HG02642 (cell line): Measurements from ENCODE around the gene PDE6B.
"Not testable (repeated sequence)": the region's sequence is repeated elsewhere in the genome, so short reads cannot be mapped to it uniquely, and the experiment has no call there.

Experiments used
- ATAC-seq: cut with Tn5 transposase; IDR thresholded peaks from one replicate; pipeline ENCODE4 v1.9.1; 2021; ENCODE audit warnings: mild to moderate bottlenecking; ENCODE audit not compliant: unreplicated experiment, poor library complexity

PDE6B gene

GRCh38 chr4:624705-625590 lies at the start of gene PDE6B:
PDE6B (plus strand) TSS chr4:625573; CDS start chr4:625627, 54 bp downstream.
- ATAC-seq: no peak

- ATAC-seq: no peak
Measured at GRCh38 chr4:576245-576821, 49.0 kb upstream of the PDE6B start, which contains the start of gene TMEM271. TMEM271 (minus strand) TSS chr4:576295; CDS start chr4:576062, 233 bp downstream.

- ATAC-seq: no peak
Measured at GRCh38 chr4:576991-577498, 48.3 kb upstream of the PDE6B start.

DNA sequence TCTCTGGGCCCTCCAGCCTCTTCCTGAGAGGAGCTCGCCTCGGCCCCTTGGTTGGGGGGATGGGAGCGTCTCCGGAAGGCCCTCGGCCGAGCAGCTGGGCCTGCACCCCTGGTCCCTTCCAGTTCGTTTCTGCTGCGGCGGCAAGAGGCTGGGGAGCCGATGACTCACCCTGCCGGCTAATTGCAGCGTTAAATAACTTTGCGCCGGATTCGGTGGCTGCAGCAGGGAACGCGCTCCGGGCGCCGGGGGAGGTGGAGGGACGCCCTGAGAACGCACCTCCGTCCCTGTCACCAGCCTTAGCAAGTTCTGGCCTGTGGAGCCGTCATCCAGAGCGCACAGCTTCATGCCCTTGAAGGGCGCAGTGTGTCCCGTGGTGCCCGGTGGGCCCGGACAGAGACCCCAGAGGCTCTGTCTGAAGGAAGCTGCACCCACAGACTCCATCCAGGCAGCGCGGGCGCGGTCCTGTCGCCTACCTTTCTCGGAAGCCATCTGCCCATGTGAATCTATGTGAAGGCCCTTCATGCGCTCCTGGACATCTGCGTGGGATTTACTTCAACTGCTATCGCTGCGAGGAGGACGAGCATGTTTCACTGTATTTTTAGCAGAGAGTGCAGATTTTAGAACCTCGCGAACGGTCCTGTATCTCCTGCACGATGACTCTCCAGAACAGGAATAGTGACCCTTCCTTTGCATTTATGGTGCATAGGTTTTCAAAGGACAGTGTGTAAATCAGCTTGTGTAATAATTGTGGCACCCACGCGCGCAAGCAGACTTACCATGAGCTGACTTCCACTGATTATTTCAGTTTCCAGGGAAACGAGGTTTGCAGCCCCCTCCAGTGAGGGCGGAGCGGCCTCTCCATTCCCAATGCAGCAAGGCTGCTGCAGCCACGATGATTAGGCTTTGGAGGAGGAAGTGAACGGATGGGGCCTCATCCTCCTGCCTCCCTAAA lies 47.6 kb upstream of the PDE6B start:
- no peak for ATAC-seq

DNA sequence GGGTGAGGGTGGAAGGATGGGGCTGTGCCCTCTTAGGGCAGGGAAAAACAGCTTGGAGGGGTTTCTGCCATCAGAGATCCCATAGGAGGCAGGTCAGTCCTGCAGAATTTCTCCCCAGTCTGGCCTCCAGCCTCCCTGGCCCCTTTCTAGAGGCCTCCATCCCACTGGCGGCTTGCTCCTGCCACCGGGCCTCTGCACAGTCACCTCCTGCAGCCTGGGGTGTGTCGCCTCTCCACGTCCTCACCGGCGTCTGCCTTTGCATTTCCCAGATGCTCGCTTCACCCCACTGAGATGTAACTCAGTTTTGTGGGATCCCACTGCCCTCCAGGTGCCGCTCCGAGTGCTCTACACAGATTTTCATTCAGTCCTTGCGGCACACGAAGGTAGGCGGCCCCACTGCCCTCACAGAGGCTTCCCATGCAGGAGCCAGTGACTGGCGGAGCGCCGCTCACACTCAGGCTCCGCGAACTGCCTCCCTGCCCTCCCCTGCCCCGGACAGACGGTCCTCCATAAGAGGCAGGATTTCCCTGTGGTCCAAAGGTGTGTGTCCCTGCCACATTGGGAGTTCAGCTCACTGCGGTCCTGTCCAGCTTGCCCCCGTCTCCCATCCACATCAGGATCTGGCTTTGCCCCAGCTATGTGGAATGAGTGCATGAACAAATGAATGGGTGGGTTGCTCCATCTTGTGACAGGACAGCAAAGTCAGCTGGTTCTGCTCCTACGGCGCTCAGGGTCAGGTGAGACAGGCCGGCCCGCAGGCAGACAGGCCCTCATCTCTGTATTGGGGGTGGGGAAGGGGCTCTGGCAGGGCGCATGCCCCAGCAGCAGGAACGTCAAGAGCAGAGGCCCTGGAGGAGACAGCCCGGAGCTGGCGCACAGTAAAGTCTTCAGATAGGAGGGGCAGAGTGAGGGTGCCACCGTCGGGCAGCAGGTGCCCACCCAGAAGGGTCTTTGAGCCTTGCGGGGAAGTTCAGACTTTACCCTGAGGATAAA lies 46.6 kb upstream of the PDE6B start:
- ATAC-seq: no peak

GRCh38 chr4:579543-580175 lies 45.7 kb upstream of the PDE6B start:
- ATAC-seq: no peak

GRCh38 chr4:581181-581580 lies 44.2 kb upstream of the PDE6B start:
- no peak for ATAC-seq

DNA sequence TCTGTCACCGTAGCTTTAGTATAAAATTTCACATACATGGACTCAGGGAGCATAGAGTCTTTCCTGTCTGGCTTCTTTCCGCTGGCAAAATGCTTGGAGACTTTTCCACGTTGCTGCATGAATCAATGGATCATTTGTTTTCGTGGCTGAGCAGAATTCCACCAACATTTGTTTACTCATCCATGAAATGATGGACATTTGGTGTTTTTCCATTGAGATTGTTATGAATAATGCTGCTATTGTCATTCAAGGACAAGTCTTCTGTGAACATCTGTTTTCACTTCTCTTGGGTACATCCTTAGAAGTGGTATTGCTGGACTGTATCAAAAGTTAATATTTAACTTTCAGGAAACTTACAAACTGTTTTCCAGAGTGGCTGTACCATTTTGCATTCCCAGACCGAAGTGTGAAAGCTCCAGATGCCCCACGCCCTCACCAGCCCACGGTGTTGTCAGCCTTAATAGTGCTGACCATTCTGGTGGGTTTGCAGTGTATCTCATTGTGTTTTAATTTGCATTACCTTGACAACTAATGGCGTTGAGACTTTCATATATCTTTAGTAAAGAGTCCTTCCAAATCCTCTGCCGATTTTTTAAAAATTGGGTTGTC lies 43.5 kb upstream of the PDE6B start:
- no peak for ATAC-seq

- ATAC-seq: no peak
Measured at GRCh38 chr4:583820-584219, 41.6 kb upstream of the PDE6B start.

- ATAC-seq: no peak
Measured at GRCh38 chr4:587671-588350, 37.6 kb upstream of the PDE6B start.

GRCh38 chr4:588351-588849 lies 37.0 kb upstream of the PDE6B start:
- ATAC-seq: no peak

GRCh38 chr4:589219-589963 lies 36.0 kb upstream of the PDE6B start:
- no peak for ATAC-seq

DNA sequence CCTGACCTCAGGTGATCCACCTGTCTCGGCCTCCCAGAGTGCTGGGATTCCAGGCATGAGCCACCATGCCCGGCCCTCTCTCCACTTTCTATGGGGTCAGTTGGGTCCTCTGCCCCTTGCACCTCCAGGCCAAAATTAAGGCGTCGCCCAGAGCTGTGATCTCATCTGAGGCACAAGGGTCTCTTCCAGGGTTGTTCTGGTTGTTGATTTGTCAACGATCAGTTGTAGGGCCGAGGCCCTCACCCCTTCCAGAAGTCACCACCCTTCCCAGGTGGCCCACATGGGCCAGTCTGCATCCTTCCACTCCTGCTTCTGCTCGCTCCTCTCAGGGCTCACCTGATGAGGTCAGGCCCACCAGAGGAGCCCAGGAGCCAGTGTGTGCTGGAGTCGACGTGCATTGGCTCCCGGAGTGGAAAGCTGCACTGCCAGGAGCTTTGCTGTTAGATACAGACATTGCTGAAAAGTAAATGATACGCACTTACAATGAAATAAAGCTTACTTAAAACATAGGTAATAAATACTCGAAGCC lies 35.0 kb upstream of the PDE6B start:
- no peak for ATAC-seq

- ATAC-seq: not testable (repeated sequence)
Measured at GRCh38 chr4:592178-592577, 33.2 kb upstream of the PDE6B start.

- no peak for ATAC-seq
Measured at GRCh38 chr4:592825-593520, 32.4 kb upstream of the PDE6B start.

GRCh38 chr4:598925-599324 lies 26.4 kb upstream of the PDE6B start:
- no peak for ATAC-seq
